Measurements from ENCODE around the gene KBTBD4. TPM values are rescaled to one million over a fixed set of nuclear protein-coding genes. Genes with fewer than 3 reads are reported as not detected.
"Not testable (repeated sequence)": the region's sequence is repeated elsewhere in the genome, so short reads cannot be mapped to it uniquely, and the experiment has no call there.

KBTBD4 gene
- total and polyA plus RNA-seq, 7 experiments from 2014 or later, result 15.0 to 47.2 (median 22.5) TPM

DNA sequence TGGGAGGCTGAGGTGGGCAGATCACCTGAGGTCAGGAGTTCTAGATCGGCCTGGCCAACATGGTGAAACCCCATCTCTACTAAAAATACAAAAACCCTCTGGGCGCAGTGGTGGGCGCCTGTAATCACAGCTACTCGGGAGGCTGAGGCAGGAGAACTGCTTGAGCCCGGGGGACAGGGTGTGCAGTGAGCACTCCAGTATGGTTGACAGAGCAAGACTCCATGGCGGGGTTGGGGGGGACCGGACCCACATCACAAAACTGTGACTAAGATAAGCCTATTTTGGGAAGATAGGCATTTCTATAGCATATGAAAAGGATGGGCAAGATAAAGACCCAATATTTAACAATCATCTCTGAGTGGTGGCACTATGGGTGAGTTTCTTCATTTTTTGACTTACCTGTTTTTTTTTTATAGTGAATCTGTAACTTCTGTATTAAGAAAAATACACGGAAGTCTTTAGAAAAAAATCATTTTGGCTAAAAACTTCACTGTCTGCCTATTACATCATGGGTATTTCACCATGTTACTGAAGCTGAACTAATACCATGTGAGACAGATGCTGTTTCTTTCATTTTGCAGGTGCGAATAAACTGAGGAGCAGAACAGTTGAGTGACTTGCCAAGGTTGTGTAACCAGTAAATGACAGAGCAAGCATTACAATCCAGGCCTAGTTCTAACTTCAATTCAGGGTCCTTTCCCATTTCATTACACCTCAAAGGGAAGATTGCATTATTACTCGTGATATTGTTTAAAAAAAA, 28.3 kb downstream of the KBTBD4 start:
- no peaks in the 10 kb centered on the region for H3K9me3 ChIP-seq (ENCODE audit: control insufficient read depth in 2 of 3, low read length in 3 of 3)
- Mint-ChIP-seq H3K27ac (peak overlapping the region in 8 of 9 donors; percentile 7 to 97 (median 79)), H3K4me3 (peak overlapping the region; percentile 51 to 100 (median 96)), H3K36me3 (peaks cover 0 to 16% (median 7%) of the 10 kb centered on the region in 5 donors), H3K4me1 (peaks cover 42 to 77% (median 55%) of the 10 kb centered on the region in 7 donors), H3K27me3 (no peaks in the 10 kb centered on the region), H3K9me3 (peaks cover 0 to 2% (median 0%) of the 10 kb centered on the region in 11 donors)
- H3K27me3 ChIP-seq (ENCODE audit: control insufficient read depth in 2 of 2, insufficient read depth in 2 of 2, low read length in 2 of 2), result no peaks in the 10 kb centered on the region
- H3K36me3 ChIP-seq (ENCODE audit: control insufficient read depth in 2 of 3, insufficient read depth in 3 of 3, low read length in 3 of 3), result peaks cover 0 to 4% (median 0%) of the 10 kb centered on the region in 3 experiments
- intact Hi-C loops (cut with micrococcal nuclease), result loop anchor here (5.0 to 10.0 kb wide), 8 partner anchors 38 to 1633 kb away; partner anchors contain the start of genes AGBL2 (in 1 of the 2), ARFGAP2 (in 1 of the 2), ATG13 (in 1 of the 2) and CKAP5 (in 1 of the 2)
- peak overlapping the region; percentile 89 for H3K27ac ChIP-seq (ENCODE audit: low read depth, low read length)
- no peak for DNase-seq
- CTCF ChIA-PET, result no interaction called here
- no peak for ATAC-seq
- peak overlapping the region; percentile 87 for H3K4me3 ChIP-seq (ENCODE audit: low read length)
- POLR2A ChIA-PET, result interaction anchor here (0.9 to 7.3 kb wide), 3 partner anchors 15 to 28 kb away, joined by 4 to 38 read pairs (median 25); partner anchors contain the start of genes KBTBD4, NDUFS3 and PTPMT1
- H3K4me1 ChIP-seq (ENCODE audit: control insufficient read depth in 2 of 2, insufficient read depth in 2 of 2, low read length in 2 of 2), result peaks cover 32 to 34% of the 10 kb centered on the region in 2 donors

- H3K27me3 Mint-ChIP-seq; DNase-seq; ATAC-seq; H3K36me3 ChIP-seq (ENCODE audit: control insufficient read depth in 2 of 3, insufficient read depth in 3 of 3, low read length in 3 of 3); H3K4me3 ChIP-seq (ENCODE audit: low read length); H3K9me3 Mint-ChIP-seq; H3K27ac ChIP-seq (ENCODE audit: low read depth, low read length); H3K9me3 ChIP-seq (ENCODE audit: control insufficient read depth in 2 of 3, low read length in 3 of 3); H3K27me3 ChIP-seq (ENCODE audit: control insufficient read depth in 2 of 2, insufficient read depth in 2 of 2, low read length in 2 of 2); intact Hi-C loops (cut with micrococcal nuclease): not testable (repeated sequence)
- H3K4me1 ChIP-seq (ENCODE audit: control insufficient read depth in 2 of 2, insufficient read depth in 2 of 2, low read length in 2 of 2), result peaks cover 37 to 45% of the 10 kb centered on the region in 2 donors
- Mint-ChIP-seq H3K4me1 (peaks cover 42 to 92% (median 67%) of the 10 kb centered on the region in 7 donors), H3K27ac (peak overlapping the region in 1 of 9 donors; percentile 14), H3K36me3 (peaks cover 0 to 11% (median 5%) of the 10 kb centered on the region in 5 donors), H3K4me3 (peak overlapping the region in 3 of 10 donors; percentile 20 to 53 (median 21))
- ChIA-PET CTCF (interaction anchor here (0.7 kb wide), 1 partner anchor 394 kb away, joined by 3 read pairs; no protein-coding TSS in a partner anchor), POLR2A (interaction anchor here (0.7 kb wide), 1 partner anchor 12 kb away, joined by 4 read pairs; no protein-coding TSS in a partner anchor)
These were observed 32.5 kb downstream of the KBTBD4 start for GRCh38 chr11:47546274-47546673.

GRCh38 chr11:47545298-47545697, 33.5 kb downstream of the KBTBD4 start:
- H3K27me3 Mint-ChIP-seq, result no peaks in the 10 kb centered on the region
- Histone ChIP-seq H3K4me3 (ENCODE audit: low read length) (no peak overlapping the region), H3K4me1 (ENCODE audit: control insufficient read depth in 2 of 2, insufficient read depth in 2 of 2, low read length in 2 of 2) (peaks cover 34 to 36% of the 10 kb centered on the region in 2 donors), H3K27ac (ENCODE audit: low read depth, low read length) (no peak overlapping the region), H3K27me3 (ENCODE audit: control insufficient read depth in 2 of 2, insufficient read depth in 2 of 2, low read length in 2 of 2) (no peaks in the 10 kb centered on the region), H3K36me3 (ENCODE audit: control insufficient read depth in 2 of 3, insufficient read depth in 3 of 3, low read length in 3 of 3) (peaks cover 0 to 4% (median 0%) of the 10 kb centered on the region in 3 experiments), H3K9me3 (ENCODE audit: control insufficient read depth in 2 of 3, low read length in 3 of 3) (no peaks in the 10 kb centered on the region)
- no peak overlapping the region for H3K27ac Mint-ChIP-seq
- H3K4me3 Mint-ChIP-seq, result peak overlapping the region in 1 of 10 donors; percentile 34
- no peaks in the 10 kb centered on the region for H3K9me3 Mint-ChIP-seq
- ChIA-PET POLR2A (no interaction called here), CTCF (no interaction called here)
- DNase-seq (no peak), ATAC-seq (no peak)
- intact Hi-C loops (cut with micrococcal nuclease), result no loop called here
- peaks cover 3 to 12% (median 4%) of the 10 kb centered on the region in 5 donors for H3K36me3 Mint-ChIP-seq
- peaks cover 40 to 92% (median 67%) of the 10 kb centered on the region in 7 donors for H3K4me1 Mint-ChIP-seq

- H3K27me3 Mint-ChIP-seq, result no peaks in the 10 kb centered on the region
- H3K36me3 Mint-ChIP-seq, result peaks cover 4 to 12% (median 8%) of the 10 kb centered on the region in 5 donors
- ChIA-PET CTCF (interaction anchor here (1.1 kb wide), 1 partner anchor 15 kb away, joined by 3 read pairs; no protein-coding TSS in a partner anchor), POLR2A (interaction anchor here (1.4 kb wide), 1 partner anchor 38 kb away, joined by 3 read pairs; the partner anchor contains the start of genes KBTBD4 and NDUFS3)
- peaks cover 36 to 92% (median 67%) of the 10 kb centered on the region in 7 donors for H3K4me1 Mint-ChIP-seq
- DNase-seq, result no peak
- H3K4me1 ChIP-seq (ENCODE audit: control insufficient read depth in 2 of 2, insufficient read depth in 2 of 2, low read length in 2 of 2), result peaks cover 23 to 36% of the 10 kb centered on the region in 2 donors
- peak overlapping the region in 8 of 10 donors; percentile 36 to 77 (median 60) for H3K4me3 Mint-ChIP-seq
- H3K27me3 ChIP-seq (ENCODE audit: control insufficient read depth in 2 of 2, insufficient read depth in 2 of 2, low read length in 2 of 2), result no peaks in the 10 kb centered on the region
- no peak overlapping the region for H3K4me3 ChIP-seq (ENCODE audit: low read length)
- peaks cover 0 to 3% (median 0%) of the 10 kb centered on the region in 3 experiments for H3K36me3 ChIP-seq (ENCODE audit: control insufficient read depth in 2 of 3, insufficient read depth in 3 of 3, low read length in 3 of 3)
- H3K27ac ChIP-seq (ENCODE audit: low read depth, low read length), result no peak overlapping the region
- no peak for ATAC-seq
- intact Hi-C loops (cut with micrococcal nuclease), result no loop called here
- peak overlapping the region; percentile 14 to 86 (median 72) for H3K27ac Mint-ChIP-seq
- peaks cover 0 to 3% (median 0%) of the 10 kb centered on the region in 11 donors for H3K9me3 Mint-ChIP-seq
- no peaks in the 10 kb centered on the region for H3K9me3 ChIP-seq (ENCODE audit: control insufficient read depth in 2 of 3, low read length in 3 of 3)
These were observed 37.7 kb downstream of the KBTBD4 start for GRCh38 chr11:47541070-47541469.

GRCh38 chr11:47539681-47540039, 39.1 kb downstream of the KBTBD4 start:
- Histone ChIP-seq H3K9me3 (ENCODE audit: control insufficient read depth in 2 of 3, low read length in 3 of 3) (no peaks in the 10 kb centered on the region), H3K4me3 (ENCODE audit: low read length) (no peak overlapping the region), H3K4me1 (ENCODE audit: control insufficient read depth in 2 of 2, insufficient read depth in 2 of 2, low read length in 2 of 2) (peaks cover 23 to 36% of the 10 kb centered on the region in 2 donors), H3K36me3 (ENCODE audit: control insufficient read depth in 2 of 3, insufficient read depth in 3 of 3, low read length in 3 of 3) (peaks cover 0 to 6% (median 0%) of the 10 kb centered on the region in 3 experiments), H3K27me3 (ENCODE audit: control insufficient read depth in 2 of 2, insufficient read depth in 2 of 2, low read length in 2 of 2) (no peaks in the 10 kb centered on the region), H3K27ac (ENCODE audit: low read depth, low read length) (no peak overlapping the region)
- ChIA-PET POLR2A (interaction anchor here (0.6 to 1.4 kb wide), 3 partner anchors 12 to 39 kb away, joined by 3 read pairs; partner anchors contain the start of genes KBTBD4 and NDUFS3), CTCF (interaction anchor here (0.7 kb wide), 1 partner anchor 39 kb away, joined by 3 read pairs; no protein-coding TSS in a partner anchor)
- DNase-seq (no peak), ATAC-seq (no peak)
- H3K4me3 Mint-ChIP-seq, result peak overlapping the region in 8 of 10 donors; percentile 7 to 77 (median 59)
- intact Hi-C loops (cut with micrococcal nuclease), result loop anchor here in 1 of 2 donors (10.0 kb wide), 1 partner anchor 55 kb away; the partner anchor contains the start of gene C1QTNF4
- H3K36me3 Mint-ChIP-seq, result peaks cover 4 to 14% (median 8%) of the 10 kb centered on the region in 5 donors
- peaks cover 39 to 90% (median 75%) of the 10 kb centered on the region in 7 donors for H3K4me1 Mint-ChIP-seq
- no peaks in the 10 kb centered on the region for H3K27me3 Mint-ChIP-seq
- peaks cover 0 to 3% (median 0%) of the 10 kb centered on the region in 11 donors for H3K9me3 Mint-ChIP-seq
- peak overlapping the region in 7 of 9 donors; percentile 7 to 82 (median 69) for H3K27ac Mint-ChIP-seq
